ENCODE measurements around the gene OPN1MW.
"Not testable (repeated sequence)": the region's sequence is repeated elsewhere in the genome, so short reads cannot be mapped to it uniquely, and the experiment has no call there.

DNA sequence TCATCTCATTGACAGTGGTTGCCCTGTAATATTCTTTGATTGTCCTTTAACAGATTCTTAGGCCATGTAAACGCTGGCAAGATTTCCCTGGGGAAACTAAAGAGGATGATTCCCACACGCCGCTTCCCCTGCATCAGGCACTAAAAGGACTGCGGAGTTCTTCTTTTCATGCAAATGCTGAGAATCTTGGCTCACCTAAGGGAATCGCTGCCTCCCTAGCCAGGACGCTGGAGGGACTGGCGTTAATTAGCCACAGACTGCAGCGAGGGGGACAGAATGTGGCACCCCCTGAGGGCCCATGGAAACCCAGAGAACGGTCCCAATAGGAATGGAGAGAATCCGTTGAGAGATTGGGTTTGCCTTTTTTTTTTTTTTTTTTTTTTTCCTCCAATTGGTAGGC lies 8.0 kb upstream of the OPN1MW start:
- TF ChIP-seq, protein P1, sequence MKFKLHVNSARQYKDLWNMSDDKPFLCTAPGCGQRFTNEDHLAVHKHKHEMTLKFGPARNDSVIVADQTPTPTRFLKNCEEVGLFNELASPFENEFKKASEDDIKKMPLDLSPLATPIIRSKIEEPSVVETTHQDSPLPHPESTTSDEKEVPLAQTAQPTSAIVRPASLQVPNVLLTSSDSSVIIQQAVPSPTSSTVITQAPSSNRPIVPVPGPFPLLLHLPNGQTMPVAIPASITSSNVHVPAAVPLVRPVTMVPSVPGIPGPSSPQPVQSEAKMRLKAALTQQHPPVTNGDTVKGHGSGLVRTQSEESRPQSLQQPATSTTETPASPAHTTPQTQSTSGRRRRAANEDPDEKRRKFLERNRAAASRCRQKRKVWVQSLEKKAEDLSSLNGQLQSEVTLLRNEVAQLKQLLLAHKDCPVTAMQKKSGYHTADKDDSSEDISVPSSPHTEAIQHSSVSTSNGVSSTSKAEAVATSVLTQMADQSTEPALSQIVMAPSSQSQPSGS (IDR thresholded peaks at IDR 0.05; ENCODE audit: low read length): not testable (repeated sequence)
- not testable (repeated sequence) for TF ChIP-seq ZNF274 (IDR thresholded peaks at IDR 0.05; ENCODE audit: borderline replicate concordance, extremely low read depth, low read length); POLR2AphosphoS5 (IDR thresholded peaks at IDR 0.05; ENCODE audit: low read depth, low read length); EGR1 (IDR thresholded peaks at IDR 0.05; ENCODE audit: borderline replicate concordance, low read depth, low read length)
- TF ChIP-seq, protein P2, sequence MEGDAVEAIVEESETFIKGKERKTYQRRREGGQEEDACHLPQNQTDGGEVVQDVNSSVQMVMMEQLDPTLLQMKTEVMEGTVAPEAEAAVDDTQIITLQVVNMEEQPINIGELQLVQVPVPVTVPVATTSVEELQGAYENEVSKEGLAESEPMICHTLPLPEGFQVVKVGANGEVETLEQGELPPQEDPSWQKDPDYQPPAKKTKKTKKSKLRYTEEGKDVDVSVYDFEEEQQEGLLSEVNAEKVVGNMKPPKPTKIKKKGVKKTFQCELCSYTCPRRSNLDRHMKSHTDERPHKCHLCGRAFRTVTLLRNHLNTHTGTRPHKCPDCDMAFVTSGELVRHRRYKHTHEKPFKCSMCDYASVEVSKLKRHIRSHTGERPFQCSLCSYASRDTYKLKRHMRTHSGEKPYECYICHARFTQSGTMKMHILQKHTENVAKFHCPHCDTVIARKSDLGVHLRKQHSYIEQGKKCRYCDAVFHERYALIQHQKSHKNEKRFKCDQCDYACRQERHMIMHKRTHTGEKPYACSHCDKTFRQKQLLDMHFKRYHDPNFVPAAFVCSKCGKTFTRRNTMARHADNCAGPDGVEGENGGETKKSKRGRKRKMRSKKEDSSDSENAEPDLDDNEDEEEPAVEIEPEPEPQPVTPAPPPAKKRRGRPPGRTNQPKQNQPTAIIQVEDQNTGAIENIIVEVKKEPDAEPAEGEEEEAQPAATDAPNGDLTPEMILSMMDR (IDR thresholded peaks at IDR 0.05; ENCODE audit: control extremely low read depth in 1 of 3, insufficient read depth in 1 of 3, low read depth in 1 of 3, low read length in 3 of 3): not testable (repeated sequence)

Measured in H1 (cell line).